ENCODE measurements around the gene TIMM22.
"Not testable (repeated sequence)": the region's sequence is repeated elsewhere in the genome, so short reads cannot be mapped to it uniquely, and the experiment has no call there.

TIMM22 gene

GRCh38 chr17:973053-973452, 23.9 kb upstream of the TIMM22 start:
- no peak for DNase-seq

- DNase-seq = not testable (repeated sequence)
These were observed 22.2 kb upstream of the TIMM22 start for GRCh38 chr17:974778-975177.

DNA sequence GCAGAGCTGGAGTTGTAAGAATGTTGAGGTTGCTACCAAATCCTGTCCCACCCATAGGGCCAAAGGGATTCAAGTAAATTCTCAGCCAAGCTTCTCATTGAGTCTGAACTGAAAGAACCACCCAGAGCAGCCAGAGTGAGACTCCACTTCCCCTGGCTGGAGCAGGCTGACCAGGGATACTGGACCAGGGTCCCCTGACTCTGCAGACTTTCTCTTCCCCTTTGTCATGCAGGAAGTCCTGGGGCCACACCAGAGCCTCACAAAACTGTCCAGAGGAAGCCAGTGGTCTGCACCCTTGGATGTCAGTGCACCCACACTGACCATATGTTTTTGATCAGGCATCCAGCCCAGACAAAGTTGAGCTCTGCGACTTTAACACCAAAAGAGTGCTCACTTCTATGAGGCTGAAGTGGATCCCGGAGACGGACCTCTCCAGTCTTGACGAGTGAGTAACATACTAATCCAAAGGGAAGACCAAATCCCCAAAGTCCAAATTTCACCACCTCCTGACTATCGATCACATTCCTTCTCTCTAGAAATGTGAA, 21.5 kb upstream of the TIMM22 start:
- DNase-seq = no peak

DNA sequence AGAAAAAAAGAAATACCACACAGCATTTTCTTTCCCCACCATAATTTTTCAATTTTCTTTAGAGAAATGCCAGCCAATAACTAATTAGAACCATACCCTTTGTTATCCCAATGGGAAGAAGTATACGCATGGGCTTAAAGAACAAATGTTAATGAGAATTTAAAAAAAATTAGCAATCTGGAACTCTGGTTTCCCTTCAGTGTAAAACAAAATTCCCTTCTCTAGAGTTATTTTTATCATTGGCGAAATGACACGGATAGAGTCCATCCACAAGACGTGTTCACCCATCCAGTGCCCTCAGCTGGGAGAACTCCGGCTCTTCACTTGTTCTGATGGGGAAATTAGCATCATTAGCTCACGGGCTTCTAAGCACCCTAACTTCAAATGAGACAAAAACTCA, 20.6 kb upstream of the TIMM22 start:
- no peak for DNase-seq

GRCh38 chr17:977166-977565, 19.8 kb upstream of the TIMM22 start:
- DNase-seq = no peak

DNA sequence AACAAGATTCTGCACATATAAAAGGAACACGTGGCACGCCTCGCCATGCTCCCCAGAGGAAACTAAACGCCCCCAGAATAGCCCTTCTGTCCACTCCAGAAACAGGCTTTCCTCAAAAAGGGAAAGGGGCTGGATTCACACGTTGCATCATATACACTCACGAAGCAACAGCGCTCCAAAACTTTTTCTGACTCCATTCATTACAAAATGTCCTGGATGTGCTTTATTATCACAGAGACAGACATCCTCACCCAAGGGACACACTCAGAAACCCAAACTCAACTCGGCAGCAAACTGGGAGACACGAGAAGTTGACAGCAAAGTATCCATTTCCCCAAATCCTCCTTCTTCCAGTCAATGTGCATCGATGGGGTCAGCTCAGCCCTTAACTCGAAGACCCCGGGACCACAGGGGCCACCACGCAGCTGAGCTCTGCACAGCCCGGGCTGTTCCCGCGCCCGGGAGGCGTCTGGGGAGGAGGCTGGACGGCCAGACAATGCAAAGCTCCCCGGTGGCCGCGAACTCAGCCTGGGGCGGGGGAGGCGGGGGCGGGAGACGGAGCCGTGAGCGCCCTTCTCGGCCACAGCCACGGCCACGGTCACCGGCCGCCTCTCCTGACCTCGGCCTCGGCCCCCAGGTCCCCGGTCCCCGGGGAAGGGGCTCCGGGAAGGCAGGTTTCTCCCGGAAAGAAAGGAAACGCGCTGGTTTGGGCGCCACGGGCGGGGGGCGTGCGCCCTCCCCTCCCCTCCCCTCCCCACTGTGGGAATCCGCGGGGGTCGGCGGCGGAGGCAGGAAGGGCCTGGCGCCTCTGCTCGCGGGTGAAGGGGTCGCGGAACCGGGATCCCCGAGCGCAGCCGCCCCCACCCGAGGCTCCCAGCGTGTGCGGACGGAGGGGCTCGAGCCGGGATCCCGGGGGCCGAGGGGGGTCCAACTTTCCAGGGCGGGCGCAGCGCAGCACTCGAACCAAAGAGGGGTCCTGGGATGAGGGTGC, 18.5 kb upstream of the TIMM22 start:
- no peak for DNase-seq

DNA sequence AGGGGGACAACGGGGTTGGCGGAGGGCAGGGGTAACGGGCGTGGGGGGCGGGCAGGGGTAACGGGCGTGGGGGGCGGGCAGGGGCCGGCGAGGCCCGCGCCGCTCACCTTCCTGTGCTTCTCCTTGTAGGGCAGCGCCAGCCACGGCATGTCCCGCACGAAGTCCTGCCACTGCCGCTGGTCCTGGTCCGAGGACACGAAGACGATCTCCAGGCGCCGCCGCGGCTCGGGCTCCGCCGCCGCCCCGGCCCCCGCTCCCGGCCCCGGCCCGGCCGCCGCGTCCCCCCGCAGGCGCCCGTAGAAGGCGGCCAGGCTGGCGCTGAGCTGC, 17.8 kb upstream of the TIMM22 start:
- DNase-seq = no peak

DNA sequence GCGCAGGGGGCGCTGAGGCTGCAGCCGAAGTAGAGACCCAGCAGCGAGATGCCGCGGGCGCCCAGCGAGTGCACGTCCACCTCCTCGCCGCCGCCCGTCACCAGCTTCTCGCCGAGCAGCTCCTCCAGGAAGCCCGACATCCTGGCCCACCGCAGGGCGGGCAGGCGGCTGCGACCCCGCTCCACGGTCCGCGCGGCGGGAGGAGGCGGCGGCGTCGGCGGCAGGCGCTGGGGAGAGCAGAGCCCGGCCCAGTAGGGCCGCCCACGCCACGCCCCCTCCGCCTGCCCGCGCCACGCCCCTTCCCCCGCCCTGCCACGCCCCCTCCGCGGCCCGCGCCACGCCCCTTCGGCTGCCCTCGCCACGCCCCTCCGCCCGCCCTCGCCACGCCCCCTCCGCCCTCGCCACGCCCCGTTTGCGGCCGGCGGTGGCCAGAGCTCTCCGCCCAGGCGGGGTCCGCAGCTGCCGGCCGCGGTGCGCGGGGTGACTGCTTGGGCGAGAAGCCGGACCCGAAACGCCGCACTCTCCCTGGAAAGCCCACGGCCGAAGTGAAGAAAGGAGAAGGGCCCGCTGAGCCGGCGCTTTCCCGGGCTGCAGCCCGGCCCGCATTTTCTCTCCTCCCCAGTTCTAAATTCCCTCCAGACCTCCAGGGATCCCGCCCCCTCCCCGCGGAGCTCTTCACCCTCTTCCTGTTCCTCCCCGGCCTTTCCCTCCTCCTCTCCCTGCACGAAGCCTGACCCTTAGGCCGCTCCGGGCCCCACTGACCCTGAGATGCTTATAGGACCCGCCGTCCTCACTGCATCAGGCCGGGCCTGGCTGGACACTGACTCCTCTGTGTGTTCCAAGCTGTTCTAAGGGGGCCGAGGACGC, 17.2 kb upstream of the TIMM22 start, which contains the start of gene NXN:
Gene NXN, minus strand, starts transcription at position 238 of the 867 bp plus-strand sequence.
- DNase-seq = peak; percentile 56

GRCh38 chr17:980406-981291, 16.3 kb upstream of the TIMM22 start:
- peak; percentile 71 for DNase-seq

GRCh38 chr17:981292-981658, 15.7 kb upstream of the TIMM22 start:
- DNase-seq = no peak

- no peak for DNase-seq
These were observed 13.0 kb upstream of the TIMM22 start for GRCh38 chr17:983921-984320.

DNA sequence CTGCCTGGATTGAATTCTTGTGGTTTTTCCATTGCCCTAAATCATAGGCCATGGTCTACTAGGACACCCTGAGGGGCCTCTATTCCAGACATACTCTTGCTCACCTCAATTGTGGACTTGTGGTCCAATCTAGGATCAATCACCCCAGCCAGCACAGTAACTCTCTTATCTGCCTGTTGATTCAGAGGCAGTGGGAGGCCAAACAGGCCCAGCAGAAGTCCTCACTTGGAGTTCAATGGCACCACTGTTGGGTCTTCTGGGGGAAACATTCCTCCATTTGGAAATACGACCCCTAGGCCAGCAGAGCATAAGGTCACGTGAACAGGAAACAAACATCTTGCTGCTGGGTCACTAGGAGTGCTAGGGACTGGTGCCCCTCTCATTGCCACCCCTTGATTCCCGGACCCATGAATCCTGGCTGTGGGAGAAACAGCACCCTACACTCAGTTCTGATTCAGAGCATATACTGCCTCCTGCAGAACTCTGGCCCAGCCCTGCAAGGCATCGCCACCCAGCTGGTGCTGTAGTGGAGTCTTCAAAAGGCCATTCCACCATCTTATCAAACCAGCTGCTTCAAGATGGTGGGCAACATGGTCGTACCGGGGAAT, 10.5 kb upstream of the TIMM22 start:
- DNase-seq = no peak

DNA sequence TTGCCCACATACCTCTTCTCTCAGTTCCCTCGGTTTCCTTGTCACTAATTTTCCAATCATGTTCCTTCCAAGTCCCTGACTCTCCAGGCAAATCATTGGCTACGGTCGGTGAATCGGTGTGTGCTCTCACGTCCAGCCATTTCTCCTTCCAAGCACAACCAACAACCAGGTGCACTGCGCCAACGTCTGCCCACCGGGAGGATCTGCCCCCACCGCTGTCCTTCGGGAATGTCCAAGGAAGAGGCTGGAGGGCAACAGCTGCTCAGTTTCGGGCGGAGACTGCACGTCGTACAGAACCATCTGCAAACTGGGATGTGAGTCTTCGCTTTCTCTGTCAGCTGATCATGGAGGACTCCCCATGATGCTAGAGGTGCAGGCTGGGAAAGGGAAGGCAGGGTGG, 9.0 kb upstream of the TIMM22 start:
- DNase-seq = no peak

GRCh38 chr17:988561-988960, 8.4 kb upstream of the TIMM22 start:
- no peak for DNase-seq

GRCh38 chr17:992933-993332, 4.0 kb upstream of the TIMM22 start:
- DNase-seq = no peak

GRCh38 chr17:995324-995723, 1.6 kb upstream of the TIMM22 start:
- not testable (repeated sequence) for DNase-seq

DNA sequence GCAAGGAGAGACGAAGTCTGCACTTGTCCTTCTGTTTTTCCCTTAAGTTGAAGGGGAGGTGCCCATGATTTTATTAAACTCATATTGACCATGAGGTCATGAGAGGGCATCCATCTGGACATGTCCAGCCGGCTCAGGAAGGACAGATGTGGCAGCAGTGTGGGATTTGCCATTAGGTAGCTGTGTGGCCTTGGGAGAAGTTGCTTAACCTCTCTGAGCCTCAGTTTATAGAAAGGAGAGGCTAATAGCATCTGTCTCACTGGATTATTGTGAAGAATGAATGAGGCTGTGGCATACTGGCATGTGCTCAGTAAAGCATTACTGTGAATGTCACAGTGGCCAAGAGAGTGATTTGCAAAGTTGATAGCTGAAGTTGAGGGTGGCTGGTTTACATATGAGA, 1.2 kb downstream of the TIMM22 start:
- DNase-seq = no peak

DNA sequence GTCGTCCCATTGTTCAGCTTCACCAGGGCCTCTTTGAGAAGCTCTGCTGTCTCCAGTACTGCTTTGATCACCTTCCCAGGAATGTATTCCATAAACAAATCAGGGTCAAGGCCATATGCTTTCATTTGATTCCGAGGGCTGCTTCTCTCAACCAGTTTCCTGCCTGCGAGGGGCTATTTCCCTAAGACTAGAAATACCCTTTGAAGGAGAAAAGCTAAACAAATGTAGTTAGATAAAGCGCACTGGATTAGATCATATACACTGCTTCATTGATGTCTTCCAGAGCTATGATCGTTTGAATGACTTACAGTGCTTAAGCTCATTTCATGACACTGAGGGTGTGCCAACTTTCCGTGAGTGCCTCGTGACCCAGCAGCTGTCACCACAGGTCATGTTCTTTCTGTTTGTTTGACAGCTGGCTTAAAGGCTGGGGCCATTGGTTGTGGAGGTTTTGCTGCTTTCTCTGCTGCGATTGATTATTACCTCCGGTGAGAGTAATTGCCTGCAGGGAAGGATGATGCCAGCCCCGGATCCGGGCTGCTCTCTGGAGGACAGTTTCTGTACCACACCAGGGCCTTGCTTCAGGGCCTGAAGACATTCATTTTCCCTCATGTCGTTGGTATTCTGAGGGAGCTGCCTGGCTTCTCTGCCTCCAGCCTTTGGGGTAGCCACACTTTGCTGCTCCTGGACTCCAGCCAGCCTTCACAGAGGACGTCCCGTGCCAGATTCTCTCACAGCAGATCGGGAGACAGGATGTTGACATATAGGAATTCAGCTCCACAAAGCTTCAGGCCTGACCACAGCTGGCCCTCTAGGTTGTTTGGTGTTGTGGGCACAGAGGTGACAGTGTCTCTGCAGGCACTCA, 3.9 kb downstream of the TIMM22 start:
- peak; percentile 61 for DNase-seq

GRCh38 chr17:1001640-1002411, 4.9 kb downstream of the TIMM22 start:
- no peak for DNase-seq

- DNase-seq = no peak
These were observed 5.5 kb downstream of the TIMM22 start for GRCh38 chr17:1002412-1002753.

Measured in NCI-H226 (cell line).